HG03520 (cell line): ENCODE measurements around the gene P2RX3.

Experiments
- ATAC-seq: cut with Tn5 transposase; IDR thresholded peaks from one replicate; pipeline ENCODE4 v1.9.1; 2021; ENCODE audit warnings: mild to moderate bottlenecking, moderate library complexity; ENCODE audit not compliant: unreplicated experiment

Gene P2RX3

GRCh38 chr11:57414612-57415212 lies 76.6 kb downstream of the P2RX3 start:
- ATAC-seq = no peak

- no peak for ATAC-seq
Observed at GRCh38 chr11:57416436-57416835, 78.3 kb downstream of the P2RX3 start.

GRCh38 chr11:57417056-57417455 lies 78.9 kb downstream of the P2RX3 start:
- no peak for ATAC-seq

GRCh38 chr11:57418131-57418530 lies 80.0 kb downstream of the P2RX3 start:
- ATAC-seq = no peak

- ATAC-seq = no peak
Observed at GRCh38 chr11:57419146-57419545, 81.0 kb downstream of the P2RX3 start.

DNA sequence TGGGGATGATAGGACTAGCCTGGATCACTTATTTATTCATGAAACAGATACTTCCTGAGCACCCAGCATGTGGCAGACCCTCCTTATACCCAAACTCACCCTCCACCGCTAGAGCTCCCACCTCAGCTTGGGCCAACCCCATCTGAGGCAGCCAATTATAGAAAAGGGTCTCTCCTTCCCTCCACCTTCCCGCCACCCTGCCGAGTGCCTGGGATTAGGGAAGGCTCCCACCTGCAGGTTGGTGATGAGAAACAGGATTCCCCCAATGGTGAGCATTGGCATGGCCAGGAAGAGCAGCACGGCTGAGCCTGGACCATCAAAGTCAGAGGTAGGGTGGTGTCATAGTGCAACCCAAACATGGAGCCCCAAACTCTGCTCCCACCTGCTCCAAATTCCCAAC lies 82.9 kb downstream of the P2RX3 start:
- ATAC-seq = no peak

DNA sequence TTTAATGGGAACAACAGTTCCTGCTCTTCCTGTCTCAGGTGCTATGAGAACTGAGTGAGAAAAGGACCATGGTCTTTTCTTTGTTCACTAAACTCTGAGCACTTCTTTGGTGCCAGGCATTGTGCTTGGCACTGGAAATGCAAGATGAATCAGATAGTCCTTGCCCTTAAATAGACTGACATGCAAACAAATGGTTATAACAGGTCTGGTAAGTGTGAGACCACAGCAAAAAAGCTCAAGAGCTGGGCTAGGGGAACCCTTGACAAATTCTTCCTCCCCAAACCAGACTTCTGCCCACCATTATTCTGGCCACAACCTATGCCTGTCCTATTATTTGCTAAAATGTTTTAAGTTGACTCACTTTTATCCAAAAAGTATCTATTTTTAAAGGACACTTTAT lies 83.7 kb downstream of the P2RX3 start:
- no peak for ATAC-seq
